NCI-H2227 (cell line): ENCODE measurements around the gene RNF40.

Source experiments
- DNase-seq: peaks from one replicate; lab custom pipeline; 2025; ENCODE audit not compliant: unreplicated experiment; lab: John Stamatoyannopoulos, UW

Gene RNF40

GRCh38 chr16:30761928-30762902 is at the start of gene RNF40, which contains the start of gene CFAP119:
TSS of gene RNF40 (plus strand) at chr16:30762322. CDS start at chr16:30762546, 224 bp downstream.
TSS of gene CFAP119 (minus strand) at chr16:30762062. CDS start at chr16:30761748, 314 bp downstream.
- DNase-seq = peak; percentile 98

GRCh38 chr16:30715750-30716445 is 46.2 kb upstream of the RNF40 start:
- no peak for DNase-seq

- DNase-seq = no peak
These were observed 42.0 kb upstream of the RNF40 start for GRCh38 chr16:30720086-30720485.

- no peak for DNase-seq
These were observed 41.4 kb upstream of the RNF40 start for GRCh38 chr16:30720694-30721093.

- no peak for DNase-seq
These were observed 41.0 kb upstream of the RNF40 start for GRCh38 chr16:30721167-30721566.

- no peak for DNase-seq
These were observed 40.5 kb upstream of the RNF40 start for GRCh38 chr16:30721606-30722005.

- no peak for DNase-seq
These were observed 39.7 kb upstream of the RNF40 start for GRCh38 chr16:30722443-30722842.

GRCh38 chr16:30722916-30723315 is 39.2 kb upstream of the RNF40 start:
- no peak for DNase-seq

- no peak for DNase-seq
These were observed 38.3 kb upstream of the RNF40 start for GRCh38 chr16:30723725-30724355.

GRCh38 chr16:30724641-30725417 is 37.3 kb upstream of the RNF40 start:
- DNase-seq = no peak

- no peak for DNase-seq
These were observed 36.7 kb upstream of the RNF40 start for GRCh38 chr16:30725418-30725792.

GRCh38 chr16:30728321-30728720 is 33.8 kb upstream of the RNF40 start:
- DNase-seq = no peak

GRCh38 chr16:30728899-30729672 is 33.0 kb upstream of the RNF40 start:
- no peak for DNase-seq

GRCh38 chr16:30731411-30731810 is 30.7 kb upstream of the RNF40 start:
- DNase-seq = no peak

- DNase-seq = no peak
These were observed 24.9 kb upstream of the RNF40 start for GRCh38 chr16:30736995-30737793.

GRCh38 chr16:30737794-30738648 is 24.1 kb upstream of the RNF40 start:
- no peak for DNase-seq

GRCh38 chr16:30738984-30739951 is 22.9 kb upstream of the RNF40 start:
- DNase-seq = no peak
